ENCODE data around the gene CREB5. TPM values are rescaled to one million over a fixed set of nuclear protein-coding genes. Genes with fewer than 3 reads are reported as not detected.
"Not testable (repeated sequence)": the region's sequence is repeated elsewhere in the genome, so short reads cannot be mapped to it uniquely, and the experiment has no call there.

Gene CREB5
- total and polyA plus RNA-seq, 3 donors from 2014 or later = 2.0 to 2.9 (median 2.9) TPM

GRCh38 chr7:28609608-28610007, 197.3 kb downstream of the CREB5 start:
- no peaks in the 10 kb centered on the region for H3K27me3 ChIP-seq
- no peaks in the 10 kb centered on the region for H3K36me3 ChIP-seq (ENCODE audit: low read depth, missing control alignments)
- TF ChIP-seq POLR2A (IDR thresholded peaks at IDR 0.05) (no peak), CTCF (IDR thresholded peaks at IDR 0.05) (no peak)
- H3K4me1 ChIP-seq = no peaks in the 10 kb centered on the region
- no peaks in the 10 kb centered on the region for H3K9me3 ChIP-seq
- H3K4me3 ChIP-seq = no peak overlapping the region
- no peak overlapping the region for H3K27ac ChIP-seq
- intact Hi-C loops (cut with DNase I; ENCODE audit: low total_unique reads) = no loop called here
- DNase-seq = no peak
- WGBS, 2 donors = 83 to 91% methylated on average over 3 of the region's 3 CpGs

GRCh38 chr7:28611399-28611897, 199.1 kb downstream of the CREB5 start:
- H3K9me3 ChIP-seq; H3K36me3 ChIP-seq (ENCODE audit: low read depth, missing control alignments); intact Hi-C loops (cut with DNase I; ENCODE audit: low total_unique reads); H3K4me1 ChIP-seq; H3K4me3 ChIP-seq; H3K27ac ChIP-seq; DNase-seq; H3K27me3 ChIP-seq: not testable (repeated sequence)
- WGBS, 2 donors = 95 to 97% methylated on average over 4 of the region's 4 CpGs

GRCh38 chr7:28613262-28613661, 200.9 kb downstream of the CREB5 start:
- 85 to 87% methylated on average over 6 of the region's 6 CpGs for WGBS, 2 donors
- no peak overlapping the region for H3K4me3 ChIP-seq
- no peak overlapping the region for H3K27ac ChIP-seq
- no peaks in the 10 kb centered on the region for H3K4me1 ChIP-seq
- no peaks in the 10 kb centered on the region for H3K36me3 ChIP-seq (ENCODE audit: low read depth, missing control alignments)
- intact Hi-C loops (cut with DNase I; ENCODE audit: low total_unique reads) = no loop called here
- DNase-seq = no peak
- H3K9me3 ChIP-seq = no peaks in the 10 kb centered on the region
- no peak for TF ChIP-seq CTCF (IDR thresholded peaks at IDR 0.05)
- no peaks in the 10 kb centered on the region for H3K27me3 ChIP-seq

- Histone ChIP-seq H3K4me1 (no peaks in the 10 kb centered on the region), H3K27ac (no peak overlapping the region), H3K27me3 (no peaks in the 10 kb centered on the region), H3K9me3 (no peaks in the 10 kb centered on the region), H3K36me3 (ENCODE audit: low read depth, missing control alignments) (no peaks in the 10 kb centered on the region), H3K4me3 (no peak overlapping the region)
- 91 to 96% methylated on average over 3 to 4 of the region's 4 CpGs for WGBS, 2 donors
- intact Hi-C loops (cut with DNase I; ENCODE audit: low total_unique reads) = no loop called here
- no peak for TF ChIP-seq POLR2A (IDR thresholded peaks at IDR 0.05)
- no peak for TF ChIP-seq CTCF (IDR thresholded peaks at IDR 0.05)
- no peak for DNase-seq
These were observed 202.8 kb downstream of the CREB5 start for GRCh38 chr7:28615091-28615490.

GRCh38 chr7:28617308-28617880, 205.1 kb downstream of the CREB5 start:
- Histone ChIP-seq H3K9me3 (no peaks in the 10 kb centered on the region), H3K4me3 (no peak overlapping the region), H3K27ac (no peak overlapping the region), H3K27me3 (no peaks in the 10 kb centered on the region), H3K36me3 (ENCODE audit: low read depth, missing control alignments) (no peaks in the 10 kb centered on the region), H3K4me1 (no peaks in the 10 kb centered on the region)
- WGBS, 2 donors = 82 to 89% methylated on average over 2 of the region's 2 CpGs
- DNase-seq = no peak
- no peak for TF ChIP-seq POLR2A (IDR thresholded peaks at IDR 0.05)
- TF ChIP-seq CTCF (IDR thresholded peaks at IDR 0.05) = no peak
- intact Hi-C loops (cut with DNase I; ENCODE audit: low total_unique reads) = no loop called here
